DMS 273 treated with DMSO at 0.1 percent for 48 hours (cell line): ENCODE results near the gene ABCA1.
"Not testable (repeated sequence)": the region's sequence is repeated elsewhere in the genome, so short reads cannot be mapped to it uniquely, and the experiment has no call there.

Experiments
- DNase-seq: peaks from one replicate; lab custom pipeline; 2025; lab: John Stamatoyannopoulos, UW

Gene ABCA1

DNA sequence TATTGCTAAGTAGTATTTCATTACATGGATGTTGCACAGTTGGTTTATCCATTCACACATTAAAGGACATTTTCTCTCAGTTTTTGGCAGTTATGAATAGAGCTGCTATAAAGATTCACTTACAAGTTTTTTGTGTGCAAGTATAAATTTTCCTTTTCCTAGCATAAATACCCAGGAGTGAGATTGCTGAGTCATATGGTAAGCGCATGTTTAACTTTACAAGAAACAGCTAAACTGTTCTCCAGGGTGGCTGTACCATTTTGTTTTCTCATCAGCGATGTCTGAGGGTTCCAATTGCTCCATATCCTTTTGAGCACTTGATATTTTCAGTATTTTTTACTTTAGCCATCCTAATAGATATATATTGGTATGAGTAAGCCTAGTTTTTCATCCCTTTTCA is 16.4 kb upstream of the ABCA1 start:
- no peak for DNase-seq

DNA sequence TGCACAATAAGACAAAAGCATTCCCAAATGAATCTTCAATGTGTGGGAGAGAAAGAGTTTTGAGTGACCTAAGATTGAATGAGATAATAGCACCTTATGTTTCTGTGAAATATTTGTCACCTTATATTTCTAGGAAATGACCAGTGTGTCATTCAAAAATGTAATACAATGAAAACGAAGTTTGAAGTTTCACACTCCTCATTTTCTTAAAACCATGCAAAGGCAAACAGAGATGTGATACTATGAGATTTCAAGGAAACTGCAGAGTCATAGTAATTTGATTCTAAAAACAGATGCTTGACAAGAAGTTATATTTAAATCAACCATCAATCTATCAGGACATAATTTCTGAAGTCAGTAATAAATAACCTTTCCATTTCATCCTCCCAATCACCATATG is 13.6 kb upstream of the ABCA1 start:
- no peak for DNase-seq

DNA sequence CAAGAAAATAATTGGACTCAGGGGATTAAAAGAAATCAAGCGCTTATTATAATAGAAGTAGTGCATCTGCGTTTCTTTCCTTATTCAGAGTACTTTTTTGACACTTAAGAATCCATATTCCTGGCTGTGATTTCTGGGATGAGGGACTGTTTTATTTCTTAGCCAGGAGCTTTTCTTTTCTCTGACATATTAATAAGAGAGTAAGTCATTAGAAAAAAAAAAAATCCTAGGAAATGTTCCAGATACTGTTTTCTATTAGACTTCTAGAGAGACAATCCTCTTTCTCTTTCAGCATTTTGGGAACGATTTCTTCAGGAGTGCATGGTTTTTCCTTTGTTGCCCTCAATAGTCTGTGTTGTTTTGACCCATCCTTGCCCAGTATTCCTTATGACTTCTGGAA is 8.3 kb upstream of the ABCA1 start:
- DNase-seq, result no peak

DNA sequence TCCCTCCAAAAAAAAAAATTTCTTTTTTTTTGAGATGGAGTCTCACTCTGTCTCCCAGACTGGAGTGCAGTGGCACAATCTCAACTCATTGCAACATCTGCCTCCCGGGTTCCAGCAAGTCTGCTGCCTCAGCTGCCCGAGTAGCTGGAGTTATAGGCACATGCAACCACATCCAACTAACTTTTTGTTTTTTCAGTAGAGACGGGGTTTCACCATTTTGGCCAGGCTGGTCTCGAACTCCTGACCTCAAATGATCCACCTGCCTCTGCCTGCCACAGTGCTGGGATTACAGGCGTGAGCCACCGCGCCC is 7.5 kb upstream of the ABCA1 start:
- not testable (repeated sequence) for DNase-seq

DNA sequence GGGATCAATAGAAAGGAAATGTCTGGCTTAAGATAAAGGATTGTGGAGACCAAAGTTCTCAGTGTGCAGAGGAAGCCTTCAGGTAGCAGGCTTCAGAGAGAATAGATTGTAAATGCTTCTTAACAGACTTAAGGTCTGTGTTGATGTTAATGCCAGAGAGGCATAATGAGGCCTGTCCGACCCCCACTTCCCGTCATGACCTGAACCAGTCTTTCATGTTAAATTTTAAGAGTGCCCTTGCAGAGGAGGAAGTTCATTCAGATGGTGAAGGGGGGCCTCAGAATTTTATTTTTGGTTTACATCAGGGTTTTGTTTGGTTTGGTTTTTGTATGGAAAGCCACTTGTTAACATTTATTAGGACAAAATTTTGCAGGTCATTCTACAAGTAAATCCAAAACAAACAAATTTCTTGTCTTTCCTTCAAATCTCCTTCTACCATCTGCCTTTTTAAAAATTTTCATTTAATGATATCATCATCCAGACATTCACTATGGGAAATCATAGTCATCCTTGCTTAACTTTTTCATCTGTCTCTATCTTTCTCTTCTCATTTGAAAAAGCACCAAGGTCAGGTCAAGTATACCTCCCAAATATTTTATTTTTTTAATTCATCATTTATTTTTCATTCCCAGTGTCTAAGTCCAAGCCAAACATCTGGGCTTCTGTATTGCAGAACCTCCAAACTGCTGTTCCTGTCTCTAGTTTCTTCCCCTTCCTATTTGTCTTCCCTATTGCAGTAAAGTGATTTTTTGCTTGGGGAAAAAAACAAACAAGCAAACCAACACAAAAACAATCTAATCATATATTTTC is 6.9 kb upstream of the ABCA1 start:
- no peak for DNase-seq

DNA sequence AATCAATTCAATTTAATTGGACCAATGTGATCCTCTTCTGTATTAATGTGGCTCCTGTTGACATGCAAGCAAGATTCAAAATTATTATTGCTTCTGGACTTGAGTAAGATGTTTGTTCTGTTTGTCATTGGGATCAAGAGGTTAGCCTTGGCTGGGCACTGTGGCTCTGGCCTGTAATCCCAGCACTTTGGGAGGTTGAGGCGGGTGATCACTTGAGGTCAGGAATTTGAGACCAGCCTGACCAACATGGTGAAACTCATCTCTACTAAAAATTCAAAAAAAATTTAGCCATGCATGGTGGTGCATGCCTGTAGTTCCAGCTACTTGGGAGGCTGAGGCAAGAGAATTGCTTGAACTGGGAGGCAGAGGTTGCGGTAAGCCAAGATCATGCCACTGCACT is 5.1 kb upstream of the ABCA1 start:
- DNase-seq, result not testable (repeated sequence)

DNA sequence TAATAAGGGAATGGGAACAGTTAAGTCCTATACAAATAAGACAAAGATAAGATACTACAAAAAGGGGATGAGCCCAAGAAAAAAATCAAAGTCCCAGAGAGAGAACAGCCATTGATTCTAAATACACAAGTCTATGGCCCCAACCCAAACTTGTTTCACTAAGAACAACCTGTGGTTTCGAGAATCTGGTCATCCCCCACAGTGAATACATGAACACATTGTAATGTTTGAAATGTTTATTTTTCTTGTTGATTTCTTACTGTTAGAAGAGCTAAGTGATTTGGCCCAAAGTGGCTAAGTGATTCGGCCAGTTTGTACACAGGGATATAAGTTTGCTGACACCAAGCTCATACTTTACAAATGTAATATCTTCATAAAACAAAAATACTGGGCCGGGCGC is 3.3 kb upstream of the ABCA1 start:
- DNase-seq, result no peak

DNA sequence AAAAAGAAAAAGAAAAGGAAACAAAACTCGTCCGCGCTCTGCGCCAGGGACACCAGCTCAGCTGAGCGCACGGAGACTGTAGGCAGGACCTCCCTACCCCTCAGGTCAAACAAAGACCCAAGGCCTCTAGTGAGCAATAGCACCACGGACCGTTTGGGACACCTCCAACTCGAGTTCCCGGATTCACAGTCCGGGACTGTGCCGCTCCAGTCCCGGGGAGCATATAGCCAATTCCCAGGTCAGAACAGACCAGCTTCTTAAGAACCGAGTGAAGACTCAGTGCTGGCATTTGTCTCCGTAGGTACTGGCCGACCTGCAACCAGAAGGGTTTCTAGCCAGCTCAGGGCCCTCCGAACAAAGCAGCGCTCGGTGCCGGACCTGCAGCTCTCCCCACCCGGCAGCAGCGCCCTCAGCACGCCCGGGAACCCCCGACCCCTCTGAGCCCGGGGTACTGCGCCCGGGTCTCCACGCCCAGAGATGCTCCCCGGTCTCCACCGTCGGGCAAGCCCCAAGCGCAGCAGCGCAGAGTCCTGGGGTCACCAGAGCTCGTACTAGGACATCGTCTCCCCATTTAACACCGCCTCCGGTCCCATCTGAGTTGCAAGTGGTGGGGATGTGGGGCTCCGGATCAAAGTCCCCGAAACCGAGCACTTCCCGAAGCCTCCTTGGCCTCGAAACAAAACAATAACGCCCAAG is 591 bp downstream of the ABCA1 start:
- DNase-seq, result peak; percentile 29

DNA sequence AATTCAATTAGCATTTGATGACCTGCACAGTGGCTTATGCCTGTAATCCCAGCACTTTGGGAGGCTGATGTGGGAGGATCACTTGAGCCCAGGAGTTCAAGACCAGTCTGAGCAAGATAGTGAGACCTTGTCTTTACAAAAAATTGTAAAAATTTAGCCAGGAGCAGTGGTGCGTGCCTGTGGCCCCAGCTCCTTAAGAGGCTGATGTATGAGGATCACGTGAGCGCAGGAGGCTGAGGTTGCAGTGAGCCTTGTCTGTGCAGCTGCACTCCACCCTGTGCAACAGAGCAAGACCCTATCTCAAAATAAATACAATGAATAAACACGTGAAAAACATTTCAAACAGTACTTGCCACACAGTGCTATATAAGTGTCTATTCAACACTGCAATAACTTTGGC is 4.2 kb downstream of the ABCA1 start:
- DNase-seq, result no peak

DNA sequence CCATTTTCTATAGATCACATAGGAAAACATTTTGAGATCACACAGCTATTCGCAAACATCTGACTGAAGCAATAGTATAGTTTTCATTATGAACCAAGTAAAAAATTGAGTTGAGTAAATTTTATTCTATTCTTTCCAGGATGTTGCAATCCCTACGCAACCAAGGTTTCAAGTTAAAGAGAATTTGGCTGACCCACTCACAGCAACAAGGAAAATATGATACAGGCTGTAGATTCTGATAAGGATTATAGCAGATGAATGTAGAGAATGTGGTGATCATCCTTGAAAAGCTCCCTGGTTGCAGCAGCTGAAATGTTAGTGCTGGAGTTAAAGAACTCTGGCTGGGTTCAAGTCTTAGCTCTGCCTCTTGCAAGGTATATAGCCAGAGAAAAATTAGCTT is 4.7 kb downstream of the ABCA1 start:
- no peak for DNase-seq

DNA sequence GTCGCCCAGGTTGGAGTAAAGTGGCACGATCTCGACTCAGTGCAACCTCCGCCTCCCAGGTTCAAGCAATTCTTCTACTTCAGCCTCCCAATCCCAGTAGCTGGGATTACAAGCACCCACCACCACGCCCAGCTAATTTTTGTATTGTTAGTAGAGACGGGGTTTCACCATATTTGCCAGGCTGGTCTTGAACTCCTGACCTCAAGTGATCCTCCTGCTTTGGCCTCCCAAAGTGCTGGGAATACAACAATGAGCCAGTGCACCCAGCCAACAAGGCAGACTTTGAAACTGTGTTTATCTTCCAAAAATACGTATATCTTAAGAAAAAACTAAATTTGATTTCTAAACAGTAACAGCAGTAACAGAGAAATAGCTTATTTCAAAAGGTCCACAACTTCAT is 5.2 kb downstream of the ABCA1 start:
- not testable (repeated sequence) for DNase-seq

DNA sequence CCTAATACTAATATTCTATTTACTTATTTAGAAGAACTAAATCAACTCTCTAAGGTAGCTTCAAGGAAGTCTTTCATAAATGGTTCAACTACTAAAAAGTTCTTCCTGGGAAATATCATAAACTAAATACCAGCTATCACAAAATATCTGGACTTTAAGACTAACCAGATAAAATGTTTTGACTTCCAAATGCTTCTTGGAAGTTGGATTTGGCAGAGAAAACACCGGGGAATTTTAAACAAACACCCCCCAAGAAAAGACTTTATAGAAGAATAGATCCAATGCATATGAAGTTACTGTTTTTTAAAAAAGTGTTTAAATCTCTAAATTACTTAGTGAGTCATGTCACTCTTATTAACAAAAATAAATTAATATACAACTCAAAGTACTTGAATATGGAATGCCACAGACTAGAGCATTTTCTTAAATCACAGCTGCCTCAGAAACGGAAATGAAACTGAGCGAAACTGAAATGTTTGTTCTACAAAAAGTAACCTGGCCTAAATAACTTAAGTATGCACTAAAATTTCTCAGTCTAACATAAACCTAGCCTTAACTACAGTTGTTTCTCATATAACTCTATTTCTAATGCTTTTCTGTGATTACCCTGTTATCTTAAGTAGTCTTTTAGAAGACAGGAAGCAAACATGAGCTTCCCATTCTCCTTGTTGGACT is 6.8 kb downstream of the ABCA1 start:
- no peak for DNase-seq

DNA sequence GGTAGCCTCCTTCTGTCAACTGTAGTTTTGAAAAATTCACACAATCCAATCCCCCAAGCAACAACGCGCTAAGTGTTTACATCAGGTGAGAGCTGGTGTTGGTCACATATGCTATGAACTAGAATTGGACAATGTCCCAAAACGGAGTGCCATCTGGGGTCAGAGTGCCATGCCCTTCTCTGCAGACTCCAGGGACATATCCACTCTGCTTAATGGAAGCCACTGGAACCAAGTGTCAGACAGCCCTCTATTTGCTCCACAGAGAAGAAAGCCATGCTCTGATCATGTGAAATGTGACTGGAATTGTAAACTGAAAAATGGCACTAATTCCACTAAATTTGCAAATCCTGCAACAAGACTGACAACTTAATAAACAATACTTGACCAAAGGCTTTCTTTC is 12.2 kb downstream of the ABCA1 start:
- DNase-seq, result no peak

DNA sequence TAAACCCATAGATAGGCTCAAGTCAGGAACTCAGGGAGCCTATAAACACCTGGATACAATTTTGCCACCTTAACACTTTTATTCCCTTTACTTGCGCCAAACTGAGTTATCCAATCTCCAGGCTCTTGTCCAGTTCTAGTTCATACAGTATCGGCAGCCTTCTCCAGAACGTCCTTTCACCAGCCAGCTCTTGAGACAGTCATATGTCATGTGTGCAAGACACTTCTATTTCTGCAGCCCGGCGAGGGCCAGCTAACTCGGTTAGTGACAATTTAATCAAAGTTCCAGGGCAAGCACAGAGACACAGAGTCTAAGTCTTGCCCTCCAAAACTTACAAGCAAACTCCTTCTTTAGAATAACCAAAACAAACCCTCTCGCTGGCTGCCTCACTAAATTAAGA is 12.9 kb downstream of the ABCA1 start:
- DNase-seq, result no peak

DNA sequence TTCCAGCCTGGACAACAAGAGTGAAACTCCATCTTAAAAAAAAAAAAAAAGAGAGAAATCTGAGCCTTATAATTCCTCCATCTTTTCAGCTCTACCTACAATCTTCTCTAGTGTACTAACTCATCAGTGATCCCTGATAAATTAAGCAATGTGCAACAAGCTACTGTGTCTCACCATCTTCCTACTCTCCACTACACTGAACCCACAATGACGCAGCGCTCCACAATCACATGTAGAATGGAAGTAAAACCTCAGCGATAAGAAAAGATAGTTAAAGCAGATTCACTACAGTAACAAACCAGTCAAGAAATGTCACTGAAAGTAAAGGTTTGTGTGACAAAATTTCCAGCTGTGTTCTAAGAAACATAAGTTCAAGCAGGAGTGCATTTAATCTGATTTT is 13.5 kb downstream of the ABCA1 start:
- DNase-seq, result no peak

DNA sequence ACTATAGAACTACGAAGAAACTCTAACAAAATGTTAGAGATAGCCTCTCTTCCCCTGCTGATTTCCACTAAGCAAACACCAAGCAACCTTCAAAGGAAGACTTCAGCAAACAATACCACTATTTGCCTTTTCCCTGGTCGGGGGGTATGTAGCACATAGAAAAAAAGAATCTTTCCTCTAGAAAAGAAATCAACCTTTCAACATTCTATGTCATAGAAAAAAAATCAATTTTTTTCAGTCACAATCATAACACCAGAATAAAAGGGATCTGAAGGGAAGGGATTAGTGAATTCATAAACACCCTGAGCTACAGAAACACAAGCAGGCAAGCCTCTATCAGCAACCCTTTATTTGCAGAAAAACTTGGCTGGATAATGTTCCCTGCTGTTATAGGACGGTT is 15.3 kb downstream of the ABCA1 start:
- DNase-seq, result no peak

DNA sequence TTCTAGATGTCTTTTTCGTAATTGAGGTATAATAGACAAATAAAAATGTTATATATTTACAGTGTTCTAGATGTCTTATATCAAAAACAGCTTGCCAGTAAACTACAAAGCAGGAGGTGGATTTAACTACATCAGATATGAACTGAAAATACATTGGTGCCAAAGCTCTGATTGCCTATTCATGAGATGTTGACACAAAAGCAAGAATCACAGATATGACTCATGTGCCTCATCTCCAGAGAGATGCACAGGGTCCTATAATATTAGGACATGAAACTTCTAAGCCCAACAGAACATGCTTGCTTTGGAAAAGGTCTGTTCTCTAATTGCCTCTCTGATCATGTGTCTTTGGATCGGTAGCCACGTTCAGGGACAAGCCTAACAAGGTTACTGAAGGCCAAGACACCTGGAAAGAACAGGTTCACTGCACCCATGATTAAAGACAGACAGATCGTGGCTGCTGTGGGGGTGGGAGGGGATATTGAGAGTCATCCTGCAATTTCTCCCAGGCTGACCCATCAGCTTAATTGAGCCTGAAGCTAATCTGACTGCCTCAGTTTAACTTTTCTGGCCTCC is 16.8 kb downstream of the ABCA1 start:
- no peak for DNase-seq

DNA sequence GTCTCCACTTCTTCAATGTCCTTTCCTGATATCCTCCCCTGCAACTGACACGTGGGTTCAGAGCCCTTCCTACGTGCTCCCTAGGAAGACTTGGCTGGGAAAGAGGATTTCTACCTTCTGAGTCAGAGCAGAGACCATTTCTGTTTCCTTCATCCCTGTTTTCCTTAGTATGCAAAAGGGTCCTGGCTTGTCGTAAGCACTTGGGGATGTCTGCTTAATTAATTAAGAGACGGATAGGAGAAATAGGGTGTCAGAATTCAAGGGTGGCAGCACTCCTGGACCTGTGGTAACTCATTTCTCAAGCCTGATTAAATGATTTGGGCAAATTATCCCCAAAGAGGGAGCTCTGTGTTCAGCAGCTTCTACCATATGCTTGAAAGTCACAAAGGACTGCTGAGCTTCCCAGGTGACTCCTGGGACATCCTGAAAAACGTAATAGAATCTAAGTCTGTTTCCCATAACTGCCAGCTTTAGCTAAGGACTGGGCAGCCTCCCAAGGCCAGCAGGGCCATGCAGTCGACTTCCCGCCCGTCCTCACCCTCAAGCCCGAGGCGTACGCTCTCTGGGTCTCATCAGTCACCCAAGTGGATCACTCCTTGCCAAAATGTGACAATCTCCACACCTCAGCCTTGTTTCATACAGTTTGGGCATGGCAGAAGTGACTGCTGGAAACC is 20.5 kb downstream of the ABCA1 start:
- no peak for DNase-seq

DNA sequence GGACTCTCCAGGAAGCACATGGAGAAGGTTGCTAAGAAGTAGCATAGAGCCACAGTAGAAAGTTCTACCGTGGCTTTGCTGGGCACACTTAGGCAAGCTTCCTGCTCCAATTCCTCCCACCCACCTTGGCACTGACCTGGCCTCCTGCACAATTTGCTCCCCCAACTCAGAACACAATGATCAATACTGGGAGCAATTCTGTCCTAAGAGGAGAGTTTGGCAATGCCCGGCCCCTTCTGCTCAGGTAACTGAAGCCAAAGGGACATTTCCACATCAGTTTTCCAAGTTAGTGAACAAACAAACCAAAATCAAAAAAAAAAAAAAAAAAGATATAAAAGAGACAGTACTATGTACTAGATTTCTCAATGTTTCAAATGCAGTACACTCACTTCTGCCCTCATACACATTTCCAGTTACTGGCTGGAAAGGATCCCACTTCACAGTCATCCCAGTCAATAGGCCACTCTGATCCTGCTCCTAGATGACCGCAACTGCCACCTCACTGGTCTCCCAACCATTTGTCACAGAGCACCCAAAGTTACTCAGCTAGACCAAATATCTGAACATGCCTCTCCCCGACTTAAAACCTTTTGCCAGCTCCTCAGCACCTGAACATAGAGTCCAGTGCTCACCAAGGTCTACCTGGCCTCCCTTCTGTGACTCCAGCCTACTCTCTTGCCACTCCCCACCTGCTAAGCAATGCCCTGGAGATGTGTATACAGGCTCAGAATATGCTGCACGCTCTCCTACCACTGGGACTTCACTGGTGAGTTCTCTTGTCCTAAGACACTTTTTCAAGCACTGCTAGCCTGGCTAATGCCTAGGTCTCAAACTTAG is 21.3 kb downstream of the ABCA1 start:
- DNase-seq, result no peak

DNA sequence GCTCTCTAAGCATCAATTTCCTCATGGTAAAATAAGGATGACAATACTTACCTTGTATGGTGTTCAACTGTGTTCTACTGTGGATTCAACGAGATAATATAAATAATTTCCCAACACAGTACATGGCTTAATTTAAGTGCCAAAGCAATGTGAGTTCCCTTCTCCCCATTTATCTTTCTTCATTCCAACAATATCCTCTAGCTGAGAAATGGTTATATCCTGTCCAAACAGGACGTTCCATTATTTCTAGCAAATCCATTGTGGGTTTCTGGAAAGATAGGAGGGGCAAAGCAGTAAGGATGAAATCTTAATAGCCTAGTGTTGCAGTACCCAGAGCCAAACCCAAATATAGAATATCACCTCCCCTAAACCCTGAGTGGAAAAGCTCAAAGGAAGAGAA is 22.0 kb downstream of the ABCA1 start:
- DNase-seq, result no peak

DNA sequence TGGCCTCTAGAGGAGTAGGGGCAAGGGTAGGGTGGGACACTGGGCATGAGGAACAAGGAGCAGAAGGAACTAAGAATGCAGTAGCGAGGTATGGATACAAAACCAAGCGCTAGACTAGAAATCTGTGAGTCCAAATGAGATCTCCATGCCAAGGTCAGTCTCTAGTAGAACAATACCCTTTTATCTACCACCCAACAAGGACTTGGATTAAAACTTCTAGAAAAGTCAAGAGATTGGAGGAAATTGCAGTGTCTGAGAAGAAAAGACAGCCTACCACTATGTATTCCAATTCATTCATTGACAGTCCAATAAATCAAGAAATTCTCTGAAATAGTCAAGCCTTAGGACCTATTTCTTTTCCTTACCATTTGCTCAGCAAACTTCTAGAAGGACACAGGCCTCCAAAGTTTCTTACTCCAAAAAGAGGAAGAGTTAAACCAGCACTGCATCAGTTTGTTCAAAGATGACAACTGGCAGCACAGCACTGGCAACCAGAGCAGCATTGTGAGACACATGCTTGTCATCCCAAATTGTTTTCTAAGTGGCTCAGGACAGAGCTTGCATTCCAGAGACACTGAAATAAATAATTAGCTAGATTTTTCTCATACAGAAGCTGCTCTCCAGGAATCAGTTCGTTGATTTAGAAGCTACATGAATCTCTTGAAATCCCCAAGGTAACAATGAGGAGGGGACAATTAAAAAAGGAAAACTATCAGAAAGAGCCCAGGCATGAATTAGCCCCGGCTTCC is 22.6 kb downstream of the ABCA1 start:
- DNase-seq, result no peak
